Tibial artery (tissue), 4 donors: ENCODE measurements around the gene BPI.

Source experiments
- DNase-seq, 2 donors: peaks; one replicate each; pipeline ENCODE4 v3.0.0-alpha.2; 2019
- H3K27ac ChIP-seq, 2 donors: fragments of 200-600 bp; sonication (generic) in 1 of 2; 1 replicate in 1 of 2; 2 replicates in 1 of 2; pipeline ENCODE4 v1.5.1; 2018 to 2019; ENCODE audit warnings: mild to moderate bottlenecking in 1 of 2
- H3K27me3 ChIP-seq, 2 donors: fragments of 200-600 bp; sonication (generic) in 1 of 2; one replicate each; pipeline versions ENCODE4 v1.5.1 to v1.6.0; 2016 to 2019
- H3K36me3 ChIP-seq, 3 donors: fragments of 200-600 bp; sonication (generic) in 2 of 3; one replicate each; pipeline ENCODE4 v1.5.1; 2016 to 2019; ENCODE audit warnings: mild to moderate bottlenecking in 2 of 3
- H3K4me1 ChIP-seq, 4 donors: fragments of 200-600 bp; sonication (generic) in 2 of 4; 1 replicate in 3 of 4; 2 replicates in 1 of 4; pipeline ENCODE4 v1.5.1; 2016 to 2019
- H3K4me3 ChIP-seq, 2 donors: fragments of 200-600 bp; sonication (generic) in 1 of 2; 1 replicate in 1 of 2; 2 replicates in 1 of 2; pipeline ENCODE4 v1.5.1; 2018 to 2019; ENCODE audit warnings: mild to moderate bottlenecking in 2 of 2
- H3K9me3 ChIP-seq, 3 donors: fragments of 200-600 bp; sonication (generic) in 1 of 3; one replicate each; pipeline ENCODE4 v1.5.1; 2016 to 2019
- CTCF ChIP-seq, 2 experiments: fragments of 200-600 bp in 1 of 2; fragments of 450-650 bp in 1 of 2; IDR thresholded peaks; one replicate each; pipeline ENCODE4 v1.5.1; 2017 to 2019; ENCODE audit warnings: antibody characterized with exemption in 2 of 2, mild to moderate bottlenecking in 1 of 2, moderate library complexity in 1 of 2
- intact Hi-C: fragments of 100-400 bp; cut with DNase I; formaldehyde crosslinking; loops from one replicate; pipeline ENCODE4 v1.15.0; 2023; ENCODE audit warnings: low total_unique reads

Gene BPI

GRCh38 chr20:38260025-38260377 lies 44.0 kb upstream of the BPI start:
- TF ChIP-seq CTCF (IDR thresholded peaks at IDR 0.05): no peak
- Histone ChIP-seq H3K4me1 (peaks cover 0 to 59% (median 21%) of the 10 kb centered on the region in 4 donors), H3K36me3 (no peaks in the 10 kb centered on the region), H3K9me3 (no peaks in the 10 kb centered on the region), H3K27me3 (no peaks in the 10 kb centered on the region), H3K27ac (peak overlapping the region; percentile 92 to 95), H3K4me3 (peak overlapping the region; percentile 52 to 65)
- intact Hi-C loops: no loop called here
- DNase-seq: peak in 1 of 2 donors; percentile 61

- TF ChIP-seq CTCF (IDR thresholded peaks at IDR 0.05): no peak
- DNase-seq: peak in 1 of 2 donors; percentile 70
- no peaks in the 10 kb centered on the region for H3K9me3 ChIP-seq
- H3K27me3 ChIP-seq: no peaks in the 10 kb centered on the region
- intact Hi-C loops: no loop called here
- peak within 1 kb of the TSS; percentile 52 to 65 for H3K4me3 ChIP-seq
- H3K36me3 ChIP-seq: no peaks in the 10 kb centered on the region
- peaks cover 0 to 54% (median 17%) of the 10 kb centered on the region in 4 donors for H3K4me1 ChIP-seq
- peak within 1 kb of the TSS; percentile 92 to 95 for H3K27ac ChIP-seq
Observed at GRCh38 chr20:38260378-38261053, 43.4 kb upstream of the BPI start, which contains the start of gene KIAA1755. KIAA1755 (minus strand) TSS chr20:38260735; CDS start chr20:38260500, 235 bp downstream.

GRCh38 chr20:38261054-38261390 lies 42.9 kb upstream of the BPI start:
- no peaks in the 10 kb centered on the region for H3K36me3 ChIP-seq
- H3K9me3 ChIP-seq: no peaks in the 10 kb centered on the region
- H3K27me3 ChIP-seq: no peaks in the 10 kb centered on the region
- peak overlapping the region; percentile 92 to 95 for H3K27ac ChIP-seq
- peak overlapping the region; percentile 52 to 65 for H3K4me3 ChIP-seq
- H3K4me1 ChIP-seq: peaks cover 0 to 49% (median 15%) of the 10 kb centered on the region in 4 donors
- no peak for DNase-seq
- TF ChIP-seq CTCF (IDR thresholded peaks at IDR 0.05): no peak
- intact Hi-C loops: no loop called here

- Histone ChIP-seq H3K36me3 (no peaks in the 10 kb centered on the region), H3K27ac (no peak overlapping the region), H3K9me3 (no peaks in the 10 kb centered on the region), H3K4me3 (no peak overlapping the region), H3K27me3 (no peaks in the 10 kb centered on the region), H3K4me1 (peaks cover 0 to 32% (median 13%) of the 10 kb centered on the region in 4 donors)
- intact Hi-C loops: no loop called here
- no peak for TF ChIP-seq CTCF (IDR thresholded peaks at IDR 0.05)
- DNase-seq: no peak
Observed at GRCh38 chr20:38262931-38263330, 41.0 kb upstream of the BPI start.

GRCh38 chr20:38266426-38266825 lies 37.5 kb upstream of the BPI start:
- intact Hi-C loops: no loop called here
- Histone ChIP-seq H3K9me3 (no peaks in the 10 kb centered on the region), H3K27me3 (no peaks in the 10 kb centered on the region), H3K4me1 (peaks cover 0 to 21% (median 12%) of the 10 kb centered on the region in 4 donors), H3K4me3 (no peak overlapping the region), H3K36me3 (no peaks in the 10 kb centered on the region), H3K27ac (no peak overlapping the region)
- no peak for TF ChIP-seq CTCF (IDR thresholded peaks at IDR 0.05)
- DNase-seq: no peak
